Nucleus accumbens (tissue), 56 donors: ENCODE data around the gene TMEM178A.

Experiments
- DNase-seq, 56 donors: peaks; one replicate each; lab custom pipeline; 2025; lab: John Stamatoyannopoulos, UW

The TMEM178A gene

GRCh38 chr2:39735648-39736047 lies 69.9 kb downstream of the TMEM178A start:
- no peak for DNase-seq

- DNase-seq = no peak
Observed at GRCh38 chr2:39736640-39737039, 70.9 kb downstream of the TMEM178A start.

GRCh38 chr2:39737661-39738060 lies 71.9 kb downstream of the TMEM178A start:
- peak in 43 of 56 donors; percentile 6 to 88 (median 54) for DNase-seq

GRCh38 chr2:39738936-39739335 lies 73.2 kb downstream of the TMEM178A start:
- DNase-seq = no peak

GRCh38 chr2:39739386-39739785 lies 73.7 kb downstream of the TMEM178A start:
- no peak for DNase-seq

- no peak for DNase-seq
Observed at GRCh38 chr2:39741871-39742270, 76.2 kb downstream of the TMEM178A start.

GRCh38 chr2:39743269-39743776 lies 77.6 kb downstream of the TMEM178A start:
- DNase-seq = no peak

GRCh38 chr2:39755466-39755865 lies 89.7 kb downstream of the TMEM178A start:
- no peak for DNase-seq

GRCh38 chr2:39757156-39757555 lies 91.4 kb downstream of the TMEM178A start:
- DNase-seq = no peak

GRCh38 chr2:39762448-39762847 lies 96.7 kb downstream of the TMEM178A start:
- no peak for DNase-seq
